B cell (primary cell): ENCODE results near the gene COL8A2.

Experiments used
- CTCF ChIP-seq: fragments of 200-600 bp; IDR thresholded peaks from one replicate; pipeline ENCODE4 v1.8.0; 2022; ENCODE audit warnings: antibody characterized with exemption, mild to moderate bottlenecking
- EZH2 ChIP-seq: IDR thresholded peaks from 2 replicates; pipeline ENCODE4 v1.6.1; 2012; ENCODE audit warnings: borderline replicate concordance, low read depth, mild to moderate bottlenecking, moderate library complexity, low read length; ENCODE audit not compliant: insufficient read depth, poor library complexity, severe bottlenecking

GRCh38 chr1:36153476-36153875 lies 28.5 kb upstream of the COL8A2 start:
- TF ChIP-seq CTCF (no peak), EZH2 (no peak)
